Left renal pelvis (tissue), 4 donors: ENCODE results near the gene TRAPPC3L. TPM values are rescaled to one million over a fixed set of nuclear protein-coding genes. Genes with fewer than 3 reads are reported as not detected.

Source experiments
- DNase-seq, 4 donors: peaks; one replicate each; pipeline ENCODE4 v3.0.0-alpha.2; 2013; ENCODE audit warnings: low read depth in 4 of 4, low spot score in 3 of 4
- polyA plus RNA-seq, 4 donors: library from polyadenylated mRNA; unstranded; fragments of 120-200 nt; gene quantifications; one replicate each; pipeline ENCODE4 v1.2.1, GENCODE V29; 2013; ENCODE audit not compliant: insufficient read length in 4 of 4

The TRAPPC3L gene
- polyA plus RNA-seq, 4 donors, result 0.14 to 0.60 (median 0.29) TPM

DNA sequence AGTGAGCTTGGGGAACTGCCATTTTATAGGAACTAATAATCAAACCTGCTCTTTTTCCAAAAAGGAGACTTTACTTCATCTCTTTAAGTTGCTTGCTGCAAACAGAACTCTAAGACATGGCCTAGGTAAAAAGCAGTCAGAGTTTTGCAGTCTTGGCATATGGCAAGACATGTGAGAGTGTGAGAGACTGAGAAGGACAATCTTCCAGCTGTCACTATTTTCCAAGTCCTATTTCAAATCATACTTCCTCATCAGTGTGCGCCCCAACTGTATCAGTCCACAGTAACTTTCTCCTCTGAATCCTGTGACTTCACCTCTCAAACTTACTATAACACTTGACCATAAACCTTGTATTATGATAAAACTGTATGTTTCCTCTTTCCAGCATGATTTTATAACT, 74.0 kb downstream of the TRAPPC3L start:
- no peak for DNase-seq

GRCh38 chr6:116468293-116468692, 77.2 kb downstream of the TRAPPC3L start:
- DNase-seq, result no peak

DNA sequence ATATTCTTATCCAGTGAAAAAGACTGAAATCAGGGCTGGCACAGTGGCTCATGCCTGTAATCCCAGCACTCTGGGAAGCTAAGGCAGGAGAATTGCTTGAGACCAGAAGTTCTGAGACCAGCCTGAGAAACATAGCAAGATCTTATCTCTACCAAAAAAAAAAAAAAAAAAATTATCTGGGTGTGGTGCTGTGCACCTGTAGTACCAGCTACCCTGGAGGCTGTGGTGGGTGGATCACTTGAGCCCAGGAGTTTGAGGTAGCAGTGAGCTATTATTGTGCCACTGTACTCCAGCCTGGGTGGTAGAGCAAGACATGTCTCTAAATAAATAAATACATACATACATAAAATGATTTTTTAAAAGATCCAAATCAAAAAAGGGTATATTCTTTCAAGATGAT, 78.0 kb downstream of the TRAPPC3L start:
- no peak for DNase-seq

DNA sequence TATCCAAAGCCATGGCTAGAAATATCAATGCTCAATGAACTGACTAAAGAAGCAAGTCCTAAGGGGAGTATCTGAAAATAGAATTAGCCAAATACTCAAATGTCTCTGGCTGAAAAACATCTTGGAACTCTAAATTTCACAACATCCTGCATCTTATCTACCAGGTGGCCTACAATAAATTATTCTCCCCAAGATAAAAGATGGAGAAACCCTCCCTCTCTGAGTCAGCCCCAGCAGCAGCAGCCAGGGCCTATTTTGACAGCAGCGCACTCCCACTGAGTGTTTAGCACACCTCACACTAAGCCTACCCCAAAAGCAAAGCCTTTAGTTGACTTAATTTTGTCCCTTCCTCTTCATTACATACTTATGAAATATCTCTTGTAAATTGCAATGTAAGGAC, 78.4 kb downstream of the TRAPPC3L start:
- DNase-seq, result no peak

GRCh38 chr6:116465246-116465645, 80.2 kb downstream of the TRAPPC3L start:
- DNase-seq, result no peak

DNA sequence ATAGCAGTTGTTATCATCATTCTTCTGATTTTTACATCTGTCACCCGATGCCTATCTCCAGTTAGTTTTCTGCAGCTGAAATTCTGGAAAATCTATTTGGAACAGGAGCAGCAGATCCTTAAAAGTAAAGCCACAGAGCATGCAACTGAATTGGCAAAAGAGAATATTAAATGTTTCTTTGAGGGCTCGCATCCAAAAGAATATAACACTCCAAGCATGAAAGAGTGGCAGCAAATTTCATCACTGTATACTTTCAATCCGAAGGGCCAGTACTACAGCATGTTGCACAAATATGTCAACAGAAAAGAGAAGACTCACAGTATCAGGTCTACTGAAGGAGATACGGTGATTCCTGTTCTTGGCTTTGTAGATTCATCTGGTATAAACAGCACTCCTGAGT, 82.2 kb downstream of the TRAPPC3L start:
- no peak for DNase-seq

- DNase-seq, result peak; percentile 40 to 59 (median 54)
Observed at GRCh38 chr6:116461932-116462885, 83.3 kb downstream of the TRAPPC3L start.

GRCh38 chr6:116461331-116461931, 84.1 kb downstream of the TRAPPC3L start, which contains the start of gene CALHM6:
Gene CALHM6 (plus strand): TSS chr6:116461375. CDS start chr6:116461930, 555 bp downstream.
- no peak for DNase-seq

- DNase-seq, result no peak
Observed at GRCh38 chr6:116459927-116460326, 85.6 kb downstream of the TRAPPC3L start.

DNA sequence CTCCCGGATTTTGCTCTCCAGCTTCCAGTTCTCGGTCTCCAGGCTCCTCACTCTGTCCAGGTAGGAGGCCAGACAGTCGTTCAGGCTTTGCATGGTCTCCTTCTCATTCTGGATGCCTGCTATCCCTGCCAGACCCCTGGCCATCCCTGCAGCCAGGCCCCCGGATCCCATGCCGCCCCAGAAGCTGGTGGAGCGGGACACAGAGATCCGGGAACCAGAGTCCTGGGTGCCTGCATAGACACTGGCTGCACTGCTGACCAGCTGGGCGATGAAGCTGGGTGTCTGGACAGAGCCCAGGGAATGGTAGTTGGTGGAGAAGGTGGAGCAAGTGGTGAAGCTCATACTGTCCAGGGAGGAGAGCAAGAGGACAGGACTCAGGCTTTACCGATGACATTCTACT, 87.2 kb downstream of the TRAPPC3L start:
- DNase-seq, result no peak

DNA sequence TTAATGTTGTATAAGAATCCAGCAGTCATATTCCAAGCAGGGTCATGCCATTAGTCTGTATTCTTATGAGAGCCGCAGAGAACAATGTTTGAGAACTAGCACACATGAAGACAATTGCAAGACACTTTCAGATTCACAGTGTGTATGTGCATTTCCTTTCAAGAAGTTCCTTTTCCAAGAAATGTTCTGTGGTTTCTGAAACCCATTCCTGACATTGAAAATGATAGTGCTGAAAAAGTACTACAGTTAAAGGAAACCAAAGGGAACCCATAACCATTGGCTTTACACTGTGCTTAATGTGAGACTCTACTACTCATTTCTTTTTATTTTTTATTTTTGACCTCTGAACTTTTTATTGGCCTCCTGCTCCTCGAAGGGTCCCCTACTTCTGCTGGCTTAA, 88.6 kb downstream of the TRAPPC3L start:
- DNase-seq, result no peak

- DNase-seq, result no peak
Observed at GRCh38 chr6:116456106-116456505, 89.4 kb downstream of the TRAPPC3L start.

- no peak for DNase-seq
Observed at GRCh38 chr6:116452531-116452930, 93.0 kb downstream of the TRAPPC3L start.

DNA sequence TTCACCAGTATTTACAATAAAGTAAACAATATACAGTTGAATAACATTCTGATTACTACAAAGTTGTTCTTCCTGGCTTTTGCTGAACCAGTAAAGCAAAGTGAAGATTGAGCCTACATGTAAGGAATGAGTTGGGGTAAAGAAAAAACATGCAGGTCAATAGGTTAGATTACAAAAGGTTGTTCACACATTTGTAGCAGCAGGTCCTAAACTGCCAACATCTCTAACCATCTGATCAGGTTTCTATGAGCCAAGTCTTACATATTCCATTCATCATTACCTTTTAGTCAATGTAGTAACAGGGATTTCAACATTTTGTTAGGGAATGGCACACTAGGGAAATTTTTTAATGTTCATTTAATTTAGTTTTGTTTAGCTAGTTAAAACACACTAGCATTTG, 93.6 kb downstream of the TRAPPC3L start:
- no peak for DNase-seq

- DNase-seq, result no peak
Observed at GRCh38 chr6:116450769-116451740, 94.4 kb downstream of the TRAPPC3L start.

- DNase-seq, result no peak
Observed at GRCh38 chr6:116450185-116450710, 95.2 kb downstream of the TRAPPC3L start.

- no peak for DNase-seq
Observed at GRCh38 chr6:116449565-116449964, 95.9 kb downstream of the TRAPPC3L start.

DNA sequence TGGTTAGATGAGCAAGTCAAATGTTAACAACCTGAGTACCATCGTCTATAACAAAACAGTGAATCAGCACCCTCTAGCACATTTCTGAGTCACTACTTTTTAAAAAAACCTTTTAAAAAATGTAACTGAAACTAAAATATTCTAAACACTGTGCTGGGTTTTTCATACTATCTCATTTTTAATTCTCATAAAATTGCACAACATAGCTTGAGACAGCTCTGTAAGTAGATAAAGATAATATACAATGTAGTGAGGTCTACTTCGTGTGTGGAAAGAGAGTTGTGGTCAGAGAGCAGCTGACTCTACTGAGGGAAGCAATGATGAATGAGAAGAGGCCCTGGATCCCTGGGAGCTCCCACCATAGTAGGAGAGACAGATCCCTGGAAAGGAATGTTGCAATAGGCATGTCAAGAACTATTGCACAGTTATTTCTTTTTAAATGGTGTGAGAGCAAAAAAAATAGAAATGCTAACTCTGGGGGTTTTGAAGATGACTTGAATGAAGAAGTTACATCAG, 97.9 kb downstream of the TRAPPC3L start:
- no peak for DNase-seq

DNA sequence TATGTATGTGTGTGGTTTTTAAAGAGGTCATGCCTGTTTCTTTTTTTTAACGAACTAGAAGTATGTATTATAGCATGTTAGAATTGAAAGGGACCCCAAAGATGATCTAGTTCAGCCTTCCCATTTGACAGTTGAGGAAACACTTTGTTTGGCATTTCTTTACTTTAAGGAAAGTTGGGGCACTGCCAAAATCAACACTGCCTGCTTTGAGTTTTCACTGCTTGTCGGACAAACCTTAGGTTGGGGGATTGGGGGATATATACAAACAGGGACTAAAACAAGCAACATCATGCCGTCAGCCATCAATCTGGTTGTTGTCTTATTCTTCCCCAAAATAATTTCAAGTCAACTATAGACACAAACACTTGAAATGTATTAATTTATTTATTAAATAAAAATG, 98.4 kb downstream of the TRAPPC3L start:
- DNase-seq, result no peak

GRCh38 chr6:116446399-116446798, 99.1 kb downstream of the TRAPPC3L start:
- no peak for DNase-seq
